HepG2 (cell line): Measurements from ENCODE around the gene RABL6. TPM values are rescaled to one million over a fixed set of nuclear protein-coding genes. Genes with fewer than 3 reads are reported as not detected.

ENCODE experiments used
- FOSL1 ChIP-seq: sonication (generic); formaldehyde crosslinking; IDR thresholded peaks from 2 replicates; pipeline ENCODE4 v1.9.0; 2021; ENCODE audit warnings: missing genetic modification reagents, borderline replicate concordance
- IKZF1 ChIP-seq: fragments of 450-650 bp; IDR thresholded peaks from 2 replicates; pipeline ENCODE4 v1.7.1; 2016
- MTF2 ChIP-seq: sonication (generic); formaldehyde crosslinking; IDR thresholded peaks from 2 replicates; pipeline ENCODE4 v1.5.0; 2020; ENCODE audit warnings: missing genetic modification reagents, borderline replicate concordance
- ZBTB21 ChIP-seq: sonication (generic); formaldehyde crosslinking; IDR thresholded peaks from 2 replicates; pipeline ENCODE4 v1.4.0; 2020; ENCODE audit warnings: missing genetic modification reagents
- ZC3H13 ChIP-seq: sonication (generic); formaldehyde crosslinking; IDR thresholded peaks from 2 replicates; pipeline ENCODE4 v1.8.1; 2023; ENCODE audit warnings: mild to moderate bottlenecking, missing genetic modification reagents, moderate library complexity
- ZFX ChIP-seq: sonication (generic); formaldehyde crosslinking; IDR thresholded peaks from 2 replicates; pipeline ENCODE4 v1.4.0; 2020; ENCODE audit warnings: mild to moderate bottlenecking, low read depth, missing genetic modification reagents, moderate library complexity
- ZNF530 ChIP-seq: sonication (generic); formaldehyde crosslinking; IDR thresholded peaks from 2 replicates; pipeline ENCODE4 v1.5.0; 2020; ENCODE audit warnings: low read depth, mild to moderate bottlenecking, missing genetic modification reagents
- ZNF552 ChIP-seq: sonication (generic); formaldehyde crosslinking; IDR thresholded peaks from 2 replicates; pipeline ENCODE4 v1.9.0; 2022; ENCODE audit warnings: missing genetic modification reagents, mild to moderate bottlenecking, borderline replicate concordance
- polyA plus RNA-seq, 8 experiments: library from polyadenylated mRNA; depleted of rRNA in 3 of 8; stranded (reverse) in 7 of 8; unstranded in 1 of 8; fragments of >200 nt; fragmentation: Illumina TruSeq in 4 of 8; extraction: Trizol in 4 of 8; gene quantifications; 2 replicates each; pipeline versions ENCODE4 v1.2.1 to v1.2.3, GENCODE V29; 2011 to 2016; ENCODE audit warnings: low read depth in 4 of 8, missing spikeins in 1 of 8, mixed read lengths in 1 of 8; ENCODE audit not compliant: insufficient read depth in 1 of 8
- total RNA-seq, 5 experiments: library from RNA; depleted of rRNA; stranded (reverse); fragments of >200 nt; fragmentation: Illumina TruSeq; extraction: Trizol; gene quantifications; 2 replicates each; pipeline ENCODE4 v1.2.3, GENCODE V29; 2016; ENCODE audit warnings: low read depth in 1 of 5
- TF ChIP-seq, protein P1 (sequence below): sonication (generic); formaldehyde crosslinking; IDR thresholded peaks from 2 replicates; pipeline ENCODE4 v1.9.0; 2021; ENCODE audit warnings: missing genetic modification reagents, borderline replicate concordance
- TF ChIP-seq, protein P2 (sequence below): sonication (generic); formaldehyde crosslinking; IDR thresholded peaks from 2 replicates; pipeline ENCODE4 v1.4.0; 2020; ENCODE audit warnings: mild to moderate bottlenecking, missing genetic modification reagents
- TF ChIP-seq, protein P3 (sequence below): IDR thresholded peaks from 2 replicates; pipeline ENCODE4 v1.6.1; 2016
- TF ChIP-seq, protein P4 (sequence below): sonication (generic); formaldehyde crosslinking; conservative IDR thresholded peaks from 2 replicates; pipeline ENCODE4 v1.4.0; 2020; ENCODE audit warnings: missing genetic modification reagents

RABL6 gene
- total and polyA plus RNA-seq, 2 of the 13 experiments (the other 11 are each of a cell fraction or from before 2014, with no cell fraction given): 81.5 to 125 TPM

DNA sequence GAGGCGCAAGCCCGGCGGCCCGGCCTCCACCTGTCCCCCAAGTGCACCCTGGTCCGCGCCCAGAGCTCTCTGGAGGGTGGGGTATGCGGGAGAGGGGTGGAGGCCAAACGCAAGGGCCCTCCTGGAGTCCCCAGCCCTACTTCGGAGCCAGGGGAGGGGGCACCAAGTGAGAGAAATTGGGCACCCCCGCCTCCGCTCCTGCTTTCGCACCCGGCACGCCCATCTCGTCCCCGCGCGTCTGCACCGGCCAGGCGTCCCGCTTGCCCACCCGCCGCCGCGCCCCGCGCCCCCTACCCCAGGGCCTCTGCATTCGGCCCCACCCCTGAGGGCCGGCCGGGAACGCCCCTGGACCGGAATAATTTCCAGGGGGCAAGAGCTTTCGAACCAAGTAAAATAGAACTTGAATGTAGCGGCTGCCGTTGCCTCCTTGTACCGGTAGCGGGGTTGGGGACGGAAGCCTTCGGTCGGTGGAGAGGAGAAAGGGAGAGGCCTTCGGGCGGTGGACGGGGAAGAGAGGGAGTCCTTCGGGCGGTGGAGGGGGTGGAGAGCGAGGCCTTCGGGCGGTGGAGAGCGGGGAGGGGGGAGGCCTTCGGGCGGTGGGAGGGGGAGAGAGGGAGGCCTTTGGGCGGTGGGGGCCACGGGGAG is 40.8 kb downstream of the RABL6 start (continued):
- TF ChIP-seq, protein P1, sequence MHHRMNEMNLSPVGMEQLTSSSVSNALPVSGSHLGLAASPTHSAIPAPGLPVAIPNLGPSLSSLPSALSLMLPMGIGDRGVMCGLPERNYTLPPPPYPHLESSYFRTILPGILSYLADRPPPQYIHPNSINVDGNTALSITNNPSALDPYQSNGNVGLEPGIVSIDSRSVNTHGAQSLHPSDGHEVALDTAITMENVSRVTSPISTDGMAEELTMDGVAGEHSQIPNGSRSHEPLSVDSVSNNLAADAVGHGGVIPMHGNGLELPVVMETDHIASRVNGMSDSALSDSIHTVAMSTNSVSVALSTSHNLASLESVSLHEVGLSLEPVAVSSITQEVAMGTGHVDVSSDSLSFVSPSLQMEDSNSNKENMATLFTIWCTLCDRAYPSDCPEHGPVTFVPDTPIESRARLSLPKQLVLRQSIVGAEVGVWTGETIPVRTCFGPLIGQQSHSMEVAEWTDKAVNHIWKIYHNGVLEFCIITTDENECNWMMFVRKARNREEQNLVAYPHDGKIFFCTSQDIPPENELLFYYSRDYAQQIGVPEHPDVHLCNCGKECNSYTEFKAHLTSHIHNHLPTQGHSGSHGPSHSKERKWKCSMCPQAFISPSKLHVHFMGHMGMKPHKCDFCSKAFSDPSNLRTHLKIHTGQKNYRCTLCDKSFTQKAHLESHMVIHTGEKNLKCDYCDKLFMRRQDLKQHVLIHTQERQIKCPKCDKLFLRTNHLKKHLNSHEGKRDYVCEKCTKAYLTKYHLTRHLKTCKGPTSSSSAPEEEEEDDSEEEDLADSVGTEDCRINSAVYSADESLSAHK: no peak
- TF ChIP-seq ZNF530: no peak
- 0 out of 2 replicates have a peak, but pooled peaks have one; percentile 19 for TF ChIP-seq ZC3H13 (CRISPR knock-in tag)
- no peak for TF ChIP-seq MTF2 (CRISPR knock-in tag)
- TF ChIP-seq ZBTB21: no peak
- no peak for TF ChIP-seq FOSL1 (CRISPR knock-in tag)
- no peak for TF ChIP-seq ZNF552 (CRISPR knock-in tag)
- no peak for TF ChIP-seq IKZF1
- TF ChIP-seq, protein P2, sequence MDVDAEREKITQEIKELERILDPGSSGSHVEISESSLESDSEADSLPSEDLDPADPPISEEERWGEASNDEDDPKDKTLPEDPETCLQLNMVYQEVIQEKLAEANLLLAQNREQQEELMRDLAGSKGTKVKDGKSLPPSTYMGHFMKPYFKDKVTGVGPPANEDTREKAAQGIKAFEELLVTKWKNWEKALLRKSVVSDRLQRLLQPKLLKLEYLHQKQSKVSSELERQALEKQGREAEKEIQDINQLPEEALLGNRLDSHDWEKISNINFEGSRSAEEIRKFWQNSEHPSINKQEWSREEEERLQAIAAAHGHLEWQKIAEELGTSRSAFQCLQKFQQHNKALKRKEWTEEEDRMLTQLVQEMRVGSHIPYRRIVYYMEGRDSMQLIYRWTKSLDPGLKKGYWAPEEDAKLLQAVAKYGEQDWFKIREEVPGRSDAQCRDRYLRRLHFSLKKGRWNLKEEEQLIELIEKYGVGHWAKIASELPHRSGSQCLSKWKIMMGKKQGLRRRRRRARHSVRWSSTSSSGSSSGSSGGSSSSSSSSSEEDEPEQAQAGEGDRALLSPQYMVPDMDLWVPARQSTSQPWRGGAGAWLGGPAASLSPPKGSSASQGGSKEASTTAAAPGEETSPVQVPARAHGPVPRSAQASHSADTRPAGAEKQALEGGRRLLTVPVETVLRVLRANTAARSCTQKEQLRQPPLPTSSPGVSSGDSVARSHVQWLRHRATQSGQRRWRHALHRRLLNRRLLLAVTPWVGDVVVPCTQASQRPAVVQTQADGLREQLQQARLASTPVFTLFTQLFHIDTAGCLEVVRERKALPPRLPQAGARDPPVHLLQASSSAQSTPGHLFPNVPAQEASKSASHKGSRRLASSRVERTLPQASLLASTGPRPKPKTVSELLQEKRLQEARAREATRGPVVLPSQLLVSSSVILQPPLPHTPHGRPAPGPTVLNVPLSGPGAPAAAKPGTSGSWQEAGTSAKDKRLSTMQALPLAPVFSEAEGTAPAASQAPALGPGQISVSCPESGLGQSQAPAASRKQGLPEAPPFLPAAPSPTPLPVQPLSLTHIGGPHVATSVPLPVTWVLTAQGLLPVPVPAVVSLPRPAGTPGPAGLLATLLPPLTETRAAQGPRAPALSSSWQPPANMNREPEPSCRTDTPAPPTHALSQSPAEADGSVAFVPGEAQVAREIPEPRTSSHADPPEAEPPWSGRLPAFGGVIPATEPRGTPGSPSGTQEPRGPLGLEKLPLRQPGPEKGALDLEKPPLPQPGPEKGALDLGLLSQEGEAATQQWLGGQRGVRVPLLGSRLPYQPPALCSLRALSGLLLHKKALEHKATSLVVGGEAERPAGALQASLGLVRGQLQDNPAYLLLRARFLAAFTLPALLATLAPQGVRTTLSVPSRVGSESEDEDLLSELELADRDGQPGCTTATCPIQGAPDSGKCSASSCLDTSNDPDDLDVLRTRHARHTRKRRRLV (CRISPR knock-in tag): no peak
- 0 out of 2 replicates have a peak, but pooled peaks have one; percentile 8 for TF ChIP-seq ZFX (CRISPR knock-in tag)
- TF ChIP-seq, protein P3, sequence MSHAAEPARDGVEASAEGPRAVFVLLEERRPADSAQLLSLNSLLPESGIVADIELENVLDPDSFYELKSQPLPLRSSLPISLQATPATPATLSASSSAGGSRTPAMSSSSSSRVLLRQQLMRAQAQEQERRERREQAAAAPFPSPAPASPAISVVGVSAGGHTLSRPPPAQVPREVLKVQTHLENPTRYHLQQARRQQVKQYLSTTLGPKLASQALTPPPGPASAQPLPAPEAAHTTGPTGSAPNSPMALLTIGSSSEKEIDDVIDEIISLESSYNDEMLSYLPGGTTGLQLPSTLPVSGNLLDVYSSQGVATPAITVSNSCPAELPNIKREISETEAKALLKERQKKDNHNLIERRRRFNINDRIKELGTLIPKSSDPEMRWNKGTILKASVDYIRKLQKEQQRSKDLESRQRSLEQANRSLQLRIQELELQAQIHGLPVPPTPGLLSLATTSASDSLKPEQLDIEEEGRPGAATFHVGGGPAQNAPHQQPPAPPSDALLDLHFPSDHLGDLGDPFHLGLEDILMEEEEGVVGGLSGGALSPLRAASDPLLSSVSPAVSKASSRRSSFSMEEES (CRISPR knock-in tag): no peak
- TF ChIP-seq, protein P4, sequence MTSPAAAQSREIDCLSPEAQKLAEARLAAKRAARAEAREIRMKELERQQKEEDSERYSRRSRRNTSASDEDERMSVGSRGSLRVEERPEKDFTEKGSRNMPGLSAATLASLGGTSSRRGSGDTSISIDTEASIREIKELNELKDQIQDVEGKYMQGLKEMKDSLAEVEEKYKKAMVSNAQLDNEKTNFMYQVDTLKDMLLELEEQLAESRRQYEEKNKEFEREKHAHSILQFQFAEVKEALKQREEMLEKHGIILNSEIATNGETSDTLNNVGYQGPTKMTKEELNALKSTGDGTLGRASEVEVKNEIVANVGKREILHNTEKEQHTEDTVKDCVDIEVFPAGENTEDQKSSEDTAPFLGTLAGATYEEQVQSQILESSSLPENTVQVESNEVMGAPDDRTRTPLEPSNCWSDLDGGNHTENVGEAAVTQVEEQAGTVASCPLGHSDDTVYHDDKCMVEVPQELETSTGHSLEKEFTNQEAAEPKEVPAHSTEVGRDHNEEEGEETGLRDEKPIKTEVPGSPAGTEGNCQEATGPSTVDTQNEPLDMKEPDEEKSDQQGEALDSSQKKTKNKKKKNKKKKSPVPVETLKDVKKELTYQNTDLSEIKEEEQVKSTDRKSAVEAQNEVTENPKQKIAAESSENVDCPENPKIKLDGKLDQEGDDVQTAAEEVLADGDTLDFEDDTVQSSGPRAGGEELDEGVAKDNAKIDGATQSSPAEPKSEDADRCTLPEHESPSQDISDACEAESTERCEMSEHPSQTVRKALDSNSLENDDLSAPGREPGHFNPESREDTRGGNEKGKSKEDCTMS: no peak
